K562 (cell line): ENCODE results near the gene DNAJC1. TPM values are rescaled to one million over a fixed set of nuclear protein-coding genes. Genes with fewer than 3 reads are reported as not detected.

Experiments
- CHD1 ChIP-seq: fragments of 200-600 bp; sonication (generic); IDR thresholded peaks from one replicate; pipeline ENCODE4 v1.6.1; 2012; ENCODE audit warnings: mild to moderate bottlenecking, moderate library complexity, low read length, inconsistent platforms
- CHD2 ChIP-seq: IDR thresholded peaks from 2 replicates; pipeline ENCODE4 v1.6.1; 2011; ENCODE audit warnings: low read depth, low read length
- FUS ChIP-seq: fragments of 200-400 bp; formaldehyde crosslinking; optimal IDR thresholded peaks from 2 replicates; pipeline ENCODE3; 2017; ENCODE audit warnings: low read depth, low read length
- HIVEP1 ChIP-seq: fragments of 250-450 bp; sonication (Bioruptor Pico); IDR thresholded peaks from 2 replicates; pipeline ENCODE4 v1.4.0; 2020; ENCODE audit warnings: mild to moderate bottlenecking
- HNRNPL ChIP-seq: fragments of 200-400 bp; formaldehyde crosslinking; IDR thresholded peaks from 2 replicates; pipeline ENCODE4 v1.6.1; 2017; ENCODE audit warnings: low read depth, mild to moderate bottlenecking, low read length
- ILF3 ChIP-seq: fragments of 450-650 bp; IDR thresholded peaks from 2 replicates; pipeline ENCODE4 v1.6.1; 2018; ENCODE audit warnings: antibody characterized with exemption, mild to moderate bottlenecking, moderate library complexity, borderline replicate concordance
- PYGO2 ChIP-seq: fragments of 450-650 bp; IDR thresholded peaks from 2 replicates; pipeline ENCODE4 v1.6.1; 2016; ENCODE audit warnings: mild to moderate bottlenecking, missing genetic modification characterization, moderate library complexity, missing compliant biosample characterization
- SAP30 ChIP-seq: fragments of 200-600 bp; sonication (generic); IDR thresholded peaks from 2 replicates; pipeline ENCODE4 v1.6.1; 2012; ENCODE audit warnings: borderline replicate concordance, low read depth, mild to moderate bottlenecking, moderate library complexity, low read length, control low read depth, inconsistent platforms; ENCODE audit not compliant: insufficient read depth, poor library complexity, severe bottlenecking
- TAF15 ChIP-seq: fragments of 200-400 bp; formaldehyde crosslinking; IDR thresholded peaks from 2 replicates; pipeline ENCODE4 v1.6.1; 2017; ENCODE audit warnings: mild to moderate bottlenecking, low read depth, low read length, moderate library complexity
- VEZF1 ChIP-seq: fragments of 200-800 bp; sonication (Bioruptor generic); IDR thresholded peaks from 2 replicates; pipeline ENCODE4 v1.6.1; 2017; ENCODE audit warnings: missing genetic modification characterization, missing compliant biosample characterization
- ZC3H11A ChIP-seq: IDR thresholded peaks from 2 replicates; pipeline ENCODE4 v1.6.1; 2012; ENCODE audit warnings: low read depth, low read length, improper control_type of control experiment
- ZNF134 ChIP-seq: fragments of 250-450 bp; sonication (Bioruptor Pico); conservative IDR thresholded peaks from 2 replicates; pipeline ENCODE4 v1.4.0; 2020
- ZNF280B ChIP-seq: fragments of 250-450 bp; sonication (Bioruptor Pico); IDR thresholded peaks from 2 replicates; pipeline ENCODE4 v1.5.1; 2021; ENCODE audit warnings: mild to moderate bottlenecking
- ZSCAN32 ChIP-seq: fragments of 450-650 bp; formaldehyde crosslinking; IDR thresholded peaks from 2 replicates; pipeline ENCODE4 v1.4.0; 2020; ENCODE audit warnings: mild to moderate bottlenecking, moderate library complexity
- polyA plus RNA-seq, 8 experiments: library from polyadenylated mRNA; depleted of rRNA in 4 of 8; stranded (reverse) in 5 of 8; unstranded in 3 of 8; fragments of >200 nt; fragmentation: Nextera tagmentation in 2 of 8; fragmentation: Illumina TruSeq in 1 of 8; extraction: Ambion mirVana in 2 of 8; extraction: Trizol in 1 of 8; gene quantifications; 2 replicates each; pipeline versions ENCODE4 v1.2.1 to v1.2.3, GENCODE V29; 2011 to 2014; ENCODE audit warnings: inconsistent platforms in 1 of 8, missing spikeins in 1 of 8
- total RNA-seq, 7 experiments: library from RNA; depleted of rRNA in 6 of 7; stranded (reverse); fragments of >200 nt in 6 of 7; fragmentation: Illumina TruSeq in 2 of 7; extraction: Trizol in 2 of 7; gene quantifications; 2 replicates each; pipeline versions ENCODE4 v1.2.1 to v1.2.3, GENCODE V29; 2011 to 2021; ENCODE audit warnings: low replicate concordance in 1 of 7
- TF ChIP-seq, protein P1 (sequence below): fragments of 450-650 bp; IDR thresholded peaks from 2 replicates; pipeline ENCODE4 v1.7.1; 2018; ENCODE audit warnings: mild to moderate bottlenecking, low read depth; ENCODE audit not compliant: partially characterized antibody
- TF ChIP-seq, protein P2 (sequence below): fragments of 250-450 bp; sonication (Bioruptor Pico); IDR thresholded peaks from 2 replicates; pipeline ENCODE4 v1.4.0; 2020; ENCODE audit warnings: borderline replicate concordance
- TF ChIP-seq, protein P3 (sequence below), 3 experiments: fragments of 200-800 bp in 1 of 3; fragments of 250-450 bp in 1 of 3; fragments of 450-650 bp in 1 of 3; sonication (Bioruptor Pico) in 1 of 3; sonication (Bioruptor generic) in 1 of 3; formaldehyde crosslinking in 1 of 3; IDR thresholded peaks; 2 replicates each; pipeline versions ENCODE4 v1.6.1 to v1.8.0; 2016 to 2022; ENCODE audit warnings: mild to moderate bottlenecking in 2 of 3, missing genetic modification characterization in 2 of 3, missing compliant biosample characterization in 1 of 3, moderate library complexity in 1 of 3

Gene DNAJC1
- total and polyA plus RNA-seq, 9 of the 15 experiments (the other 6 are each of a cell fraction or from before 2014, with no cell fraction given): 5.4 to 77.6 (median 40.3) TPM

- TF ChIP-seq ZNF280B (CRISPR knock-in tag) (no peak), FUS (no peak), TAF15 (no peak), HIVEP1 (CRISPR knock-in tag) (no peak), ZSCAN32 (CRISPR knock-in tag) (no peak), ZC3H11A (no peak), SAP30 (no peak), CHD1 (no peak), VEZF1 (no peak), HNRNPL (no peak), ILF3 (0 out of 2 replicates have a peak, but pooled peaks have one; percentile 1), PYGO2 (tag) (no peak), ZNF134 (CRISPR knock-in tag) (no peak), CHD2 (no peak)
- TF ChIP-seq, protein P1, sequence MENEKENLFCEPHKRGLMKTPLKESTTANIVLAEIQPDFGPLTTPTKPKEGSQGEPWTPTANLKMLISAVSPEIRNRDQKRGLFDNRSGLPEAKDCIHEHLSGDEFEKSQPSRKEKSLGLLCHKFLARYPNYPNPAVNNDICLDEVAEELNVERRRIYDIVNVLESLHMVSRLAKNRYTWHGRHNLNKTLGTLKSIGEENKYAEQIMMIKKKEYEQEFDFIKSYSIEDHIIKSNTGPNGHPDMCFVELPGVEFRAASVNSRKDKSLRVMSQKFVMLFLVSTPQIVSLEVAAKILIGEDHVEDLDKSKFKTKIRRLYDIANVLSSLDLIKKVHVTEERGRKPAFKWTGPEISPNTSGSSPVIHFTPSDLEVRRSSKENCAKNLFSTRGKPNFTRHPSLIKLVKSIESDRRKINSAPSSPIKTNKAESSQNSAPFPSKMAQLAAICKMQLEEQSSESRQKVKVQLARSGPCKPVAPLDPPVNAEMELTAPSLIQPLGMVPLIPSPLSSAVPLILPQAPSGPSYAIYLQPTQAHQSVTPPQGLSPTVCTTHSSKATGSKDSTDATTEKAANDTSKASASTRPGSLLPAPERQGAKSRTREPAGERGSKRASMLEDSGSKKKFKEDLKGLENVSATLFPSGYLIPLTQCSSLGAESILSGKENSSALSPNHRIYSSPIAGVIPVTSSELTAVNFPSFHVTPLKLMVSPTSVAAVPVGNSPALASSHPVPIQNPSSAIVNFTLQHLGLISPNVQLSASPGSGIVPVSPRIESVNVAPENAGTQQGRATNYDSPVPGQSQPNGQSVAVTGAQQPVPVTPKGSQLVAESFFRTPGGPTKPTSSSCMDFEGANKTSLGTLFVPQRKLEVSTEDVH: no peak
- TF ChIP-seq, protein P2, sequence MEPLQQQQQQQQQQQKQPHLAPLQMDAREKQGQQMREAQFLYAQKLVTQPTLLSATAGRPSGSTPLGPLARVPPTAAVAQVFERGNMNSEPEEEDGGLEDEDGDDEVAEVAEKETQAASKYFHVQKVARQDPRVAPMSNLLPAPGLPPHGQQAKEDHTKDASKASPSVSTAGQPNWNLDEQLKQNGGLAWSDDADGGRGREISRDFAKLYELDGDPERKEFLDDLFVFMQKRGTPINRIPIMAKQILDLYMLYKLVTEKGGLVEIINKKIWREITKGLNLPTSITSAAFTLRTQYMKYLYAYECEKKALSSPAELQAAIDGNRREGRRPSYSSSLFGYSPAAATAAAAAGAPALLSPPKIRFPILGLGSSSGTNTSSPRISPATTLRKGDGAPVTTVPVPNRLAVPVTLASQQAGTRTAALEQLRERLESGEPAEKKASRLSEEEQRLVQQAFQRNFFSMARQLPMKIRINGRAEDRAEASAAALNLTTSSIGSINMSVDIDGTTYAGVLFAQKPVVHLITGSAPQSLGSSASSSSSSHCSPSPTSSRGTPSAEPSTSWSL (CRISPR knock-in tag): no peak
- TF ChIP-seq, protein P3, sequence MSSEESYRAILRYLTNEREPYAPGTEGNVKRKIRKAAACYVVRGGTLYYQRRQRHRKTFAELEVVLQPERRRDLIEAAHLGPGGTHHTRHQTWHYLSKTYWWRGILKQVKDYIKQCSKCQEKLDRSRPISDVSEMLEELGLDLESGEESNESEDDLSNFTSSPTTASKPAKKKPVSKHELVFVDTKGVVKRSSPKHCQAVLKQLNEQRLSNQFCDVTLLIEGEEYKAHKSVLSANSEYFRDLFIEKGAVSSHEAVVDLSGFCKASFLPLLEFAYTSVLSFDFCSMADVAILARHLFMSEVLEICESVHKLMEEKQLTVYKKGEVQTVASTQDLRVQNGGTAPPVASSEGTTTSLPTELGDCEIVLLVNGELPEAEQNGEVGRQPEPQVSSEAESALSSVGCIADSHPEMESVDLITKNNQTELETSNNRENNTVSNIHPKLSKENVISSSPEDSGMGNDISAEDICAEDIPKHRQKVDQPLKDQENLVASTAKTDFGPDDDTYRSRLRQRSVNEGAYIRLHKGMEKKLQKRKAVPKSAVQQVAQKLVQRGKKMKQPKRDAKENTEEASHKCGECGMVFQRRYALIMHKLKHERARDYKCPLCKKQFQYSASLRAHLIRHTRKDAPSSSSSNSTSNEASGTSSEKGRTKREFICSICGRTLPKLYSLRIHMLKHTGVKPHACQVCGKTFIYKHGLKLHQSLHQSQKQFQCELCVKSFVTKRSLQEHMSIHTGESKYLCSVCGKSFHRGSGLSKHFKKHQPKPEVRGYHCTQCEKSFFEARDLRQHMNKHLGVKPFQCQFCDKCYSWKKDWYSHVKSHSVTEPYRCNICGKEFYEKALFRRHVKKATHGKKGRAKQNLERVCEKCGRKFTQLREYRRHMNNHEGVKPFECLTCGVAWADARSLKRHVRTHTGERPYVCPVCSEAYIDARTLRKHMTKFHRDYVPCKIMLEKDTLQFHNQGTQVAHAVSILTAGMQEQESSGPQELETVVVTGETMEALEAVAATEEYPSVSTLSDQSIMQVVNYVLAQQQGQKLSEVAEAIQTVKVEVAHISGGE (CRISPR knock-in tag; IDR thresholded peaks at IDR 0.05): no peak
Measured at GRCh38 chr10:21807180-21807579, 196.3 kb downstream of the DNAJC1 start (continued).
